ENCODE results near the gene PLA2G5. TPM values are rescaled to one million over a fixed set of nuclear protein-coding genes. Genes with fewer than 3 reads are reported as not detected.

The PLA2G5 gene
- total and polyA plus RNA-seq, 2 of the 8 experiments (the other 6 are each of a cell fraction or from before 2014, with no cell fraction given): 0.05 TPM; not detected in 1

- no peak overlapping the region for H3K56ac ChIP-seq (replicated peaks; ENCODE audit: insufficient read length, low read depth, low read length)
- H2BK20ac ChIP-seq (ENCODE audit: low read length): no peak overlapping the region
- H3K23me2 ChIP-seq (ENCODE audit: low read depth, low read length): no peaks in the 10 kb centered on the region
- no peak overlapping the region for H2BK15ac ChIP-seq (ENCODE audit: low read length)
- H3K27me3 ChIP-seq (replicated peaks in 1 of 4; ENCODE audit: control insufficient read depth in 3 of 4, extremely low read depth in 1 of 4, insufficient read depth in 3 of 4, low read length in 3 of 4): no peaks in the 10 kb centered on the region
- H2BK120ac ChIP-seq (replicated peaks; ENCODE audit: low read depth, low read length): no peak overlapping the region
- ChIA-PET CTCF (ENCODE audit: partially characterized antibody) (interaction anchor here (0.8 to 4.1 kb wide), 6 partner anchors 10 to 307 kb away, joined by 3 to 23 read pairs (median 8); no protein-coding TSS in a partner anchor), POLR2A (ENCODE audit: partially characterized antibody) (interaction anchor here (0.6 kb wide), 1 partner anchor 436 kb away, joined by 3 read pairs; no protein-coding TSS in a partner anchor)
- H4K5ac ChIP-seq (ENCODE audit: insufficient read length, low read depth, low read length): no peak overlapping the region
- no peak overlapping the region for H4K8ac ChIP-seq (ENCODE audit: extremely low read depth, insufficient read depth, low read length)
- peaks cover 0 to 3% of the 10 kb centered on the region in 2 experiments; a peak in 2 of 4 replicates for H3K9me3 ChIP-seq (ENCODE audit: insufficient read depth in 2 of 2, low read depth in 1 of 2, low read length in 1 of 2)
- H3K14ac ChIP-seq (ENCODE audit: insufficient read length): no peak overlapping the region
- H4K91ac ChIP-seq (replicated peaks; ENCODE audit: insufficient read length, low read length): no peak overlapping the region
- no peak overlapping the region for H2BK12ac ChIP-seq (ENCODE audit: low read depth, low read length)
- no peaks in the 10 kb centered on the region for H3K36me3 ChIP-seq (ENCODE audit: control insufficient read depth in 2 of 4, insufficient read depth in 4 of 4, low read length in 3 of 4)
- no peaks in the 10 kb centered on the region for H4K20me1 ChIP-seq (replicated peaks in 1 of 2; ENCODE audit: control insufficient read depth in 1 of 2, insufficient read depth in 2 of 2, low read length in 2 of 2)
- no peak overlapping the region for H3K4me2 ChIP-seq (ENCODE audit: insufficient read depth in 1 of 2, low read depth in 2 of 2, low read length in 2 of 2)
- no peak overlapping the region for H3K9ac ChIP-seq (replicated peaks in 1 of 4; ENCODE audit: extremely low read depth in 1 of 4, low read depth in 3 of 4, low read length in 3 of 4)
- H3K23ac ChIP-seq (ENCODE audit: insufficient read length): no peak overlapping the region
- DNase-seq (ENCODE audit: low read depth in 1 of 2, low spot score in 2 of 2) (no peak), FAIRE-seq (no peak)
- no peak overlapping the region for H3K4me3 ChIP-seq (ENCODE audit: extremely low read depth in 1 of 4, insufficient read depth in 2 of 4, low read depth in 3 of 4, low read length in 4 of 4)
- no peak overlapping the region for H2BK5ac ChIP-seq (ENCODE audit: low read depth, low read length)
- H2AK5ac ChIP-seq (ENCODE audit: low read depth, low read length): no peak overlapping the region
- no peaks in the 10 kb centered on the region for H3K79me2 ChIP-seq (ENCODE audit: control insufficient read depth in 1 of 2, insufficient read depth in 2 of 2, low read length in 2 of 2)
- H3K79me1 ChIP-seq (ENCODE audit: low read depth, low read length): no peaks in the 10 kb centered on the region
- no peaks in the 10 kb centered on the region for H3K4me1 ChIP-seq (replicated peaks in 1 of 4; ENCODE audit: control insufficient read depth in 3 of 4, insufficient read depth in 4 of 4, low read length in 3 of 4)
- 94% methylated on average over 10 of the region's 10 CpGs; no CpG with 5 or more reads in 1 of the 2 experiments for WGBS, 2 experiments (ENCODE audit: extremely low coverage in 1 of 2, insufficient coverage in 1 of 2, insufficient read length in 1 of 2, insufficient replicate concordance in 2 of 2, low coverage in 1 of 2, low lambda C conversion rate in 2 of 2, missing lambda C conversion rate in 1 of 2)
- no peak overlapping the region for H3K18ac ChIP-seq (ENCODE audit: extremely low read depth, low read length)
- H3K4ac ChIP-seq (replicated peaks; ENCODE audit: insufficient read length, low read depth, low read length): no peak overlapping the region
- no peak overlapping the region for H3K27ac ChIP-seq (ENCODE audit: low read depth, low read length)
- H2AFZ ChIP-seq (ENCODE audit: low read length): 0 out of 2 replicates have a peak overlapping the region, but pooled peaks have one; percentile 44
- TF ChIP-seq ASH2L (IDR thresholded peaks at IDR 0.05; ENCODE audit: low read length) (no peak), SIX5 (IDR thresholded peaks at IDR 0.05; ENCODE audit: low read depth, low read length) (no peak), SAP30 (IDR thresholded peaks at IDR 0.05; ENCODE audit: insufficient read depth, insufficient replicate concordance, low read length) (no peak), EZH2 (IDR thresholded peaks at IDR 0.05; ENCODE audit: low read depth, low read length, severe bottlenecking) (no peak), USF2 (IDR thresholded peaks at IDR 0.05; ENCODE audit: low read length) (no peak), GABPA (IDR thresholded peaks at IDR 0.05; ENCODE audit: borderline replicate concordance, insufficient read depth, low read length) (no peak), TEAD4 (IDR thresholded peaks at IDR 0.05; ENCODE audit: low read depth, low read length) (no peak), TBP (IDR thresholded peaks at IDR 0.05; ENCODE audit: low read depth, low read length) (no peak)
These were observed 55.1 kb downstream of the PLA2G5 start for GRCh38 chr1:20125100-20125499.
